ENCODE data around the gene KLHDC10. TPM values are rescaled to one million over a fixed set of nuclear protein-coding genes. Genes with fewer than 3 reads are reported as not detected.

KLHDC10 gene
- total and polyA plus RNA-seq, 2 experiments from 2014 or later = 5.5 to 14.7 TPM

GRCh38 chr7:130141161-130141883, 71.0 kb downstream of the KLHDC10 start:
- Histone ChIP-seq H2AFZ (peak overlapping the region; percentile 95), H3K79me2 (replicated peaks; ENCODE audit: insufficient read depth) (no peaks in the 10 kb centered on the region), H3K27ac (ENCODE audit: low read depth) (no peak overlapping the region), H3F3A (replicated peaks; ENCODE audit: low read depth) (0 out of 2 replicates have a peak, but pooled peaks cover 3% of the 10 kb centered on the region), H4K20me1 (replicated peaks; ENCODE audit: insufficient read depth) (no peaks in the 10 kb centered on the region), H3K4me2 (peak overlapping the region; percentile 90), H3K4me1 (ENCODE audit: insufficient read depth) (peaks cover 5% of the 10 kb centered on the region; the same call in 1 of the 2 replicates), H3K27me3 (ENCODE audit: insufficient read depth) (peaks cover 22% of the 10 kb centered on the region), H3K36me3 (ENCODE audit: insufficient read depth) (no peaks in the 10 kb centered on the region), H3K9me2 (ENCODE audit: insufficient read depth) (no peaks in the 10 kb centered on the region), H3K4me3 (peak overlapping the region; percentile 68)
- Mint-ChIP-seq H3K9me3 (no peaks in the 10 kb centered on the region), H3K36me3 (ENCODE audit: low read depth) (no peaks in the 10 kb centered on the region), H3K4me3 (peak overlapping the region; percentile 71), H3K4me1 (peaks cover 32% of the 10 kb centered on the region), H3K27me3 (ENCODE audit: insufficient read depth, low read depth, poor library complexity) (peaks cover 11% of the 10 kb centered on the region), H3K27ac (peak overlapping the region; percentile 89)
- DNase-seq (ENCODE audit: low spot score) = peak; percentile 97
- peak; percentile 85 for ATAC-seq
- TF ChIP-seq EZH2 (IDR thresholded peaks at IDR 0.05; ENCODE audit: low read depth, unreplicated experiment) = no peak
- no peak for TF ChIP-seq STAT1 (IDR thresholded peaks at IDR 0.05; ENCODE audit: unreplicated experiment)
- TF ChIP-seq, protein P1, sequence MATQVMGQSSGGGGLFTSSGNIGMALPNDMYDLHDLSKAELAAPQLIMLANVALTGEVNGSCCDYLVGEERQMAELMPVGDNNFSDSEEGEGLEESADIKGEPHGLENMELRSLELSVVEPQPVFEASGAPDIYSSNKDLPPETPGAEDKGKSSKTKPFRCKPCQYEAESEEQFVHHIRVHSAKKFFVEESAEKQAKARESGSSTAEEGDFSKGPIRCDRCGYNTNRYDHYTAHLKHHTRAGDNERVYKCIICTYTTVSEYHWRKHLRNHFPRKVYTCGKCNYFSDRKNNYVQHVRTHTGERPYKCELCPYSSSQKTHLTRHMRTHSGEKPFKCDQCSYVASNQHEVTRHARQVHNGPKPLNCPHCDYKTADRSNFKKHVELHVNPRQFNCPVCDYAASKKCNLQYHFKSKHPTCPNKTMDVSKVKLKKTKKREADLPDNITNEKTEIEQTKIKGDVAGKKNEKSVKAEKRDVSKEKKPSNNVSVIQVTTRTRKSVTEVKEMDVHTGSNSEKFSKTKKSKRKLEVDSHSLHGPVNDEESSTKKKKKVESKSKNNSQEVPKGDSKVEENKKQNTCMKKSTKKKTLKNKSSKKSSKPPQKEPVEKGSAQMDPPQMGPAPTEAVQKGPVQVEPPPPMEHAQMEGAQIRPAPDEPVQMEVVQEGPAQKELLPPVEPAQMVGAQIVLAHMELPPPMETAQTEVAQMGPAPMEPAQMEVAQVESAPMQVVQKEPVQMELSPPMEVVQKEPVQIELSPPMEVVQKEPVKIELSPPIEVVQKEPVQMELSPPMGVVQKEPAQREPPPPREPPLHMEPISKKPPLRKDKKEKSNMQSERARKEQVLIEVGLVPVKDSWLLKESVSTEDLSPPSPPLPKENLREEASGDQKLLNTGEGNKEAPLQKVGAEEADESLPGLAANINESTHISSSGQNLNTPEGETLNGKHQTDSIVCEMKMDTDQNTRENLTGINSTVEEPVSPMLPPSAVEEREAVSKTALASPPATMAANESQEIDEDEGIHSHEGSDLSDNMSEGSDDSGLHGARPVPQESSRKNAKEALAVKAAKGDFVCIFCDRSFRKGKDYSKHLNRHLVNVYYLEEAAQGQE (IDR thresholded peaks at IDR 0.05; ENCODE audit: unreplicated experiment) = no peak
- no peak for TF ChIP-seq ZNF462 (CRISPR knock-in tag; IDR thresholded peaks at IDR 0.05)
- TF ChIP-seq, protein P2, sequence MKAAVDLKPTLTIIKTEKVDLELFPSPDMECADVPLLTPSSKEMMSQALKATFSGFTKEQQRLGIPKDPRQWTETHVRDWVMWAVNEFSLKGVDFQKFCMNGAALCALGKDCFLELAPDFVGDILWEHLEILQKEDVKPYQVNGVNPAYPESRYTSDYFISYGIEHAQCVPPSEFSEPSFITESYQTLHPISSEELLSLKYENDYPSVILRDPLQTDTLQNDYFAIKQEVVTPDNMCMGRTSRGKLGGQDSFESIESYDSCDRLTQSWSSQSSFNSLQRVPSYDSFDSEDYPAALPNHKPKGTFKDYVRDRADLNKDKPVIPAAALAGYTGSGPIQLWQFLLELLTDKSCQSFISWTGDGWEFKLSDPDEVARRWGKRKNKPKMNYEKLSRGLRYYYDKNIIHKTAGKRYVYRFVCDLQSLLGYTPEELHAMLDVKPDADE (IDR thresholded peaks at IDR 0.05) = no peak
- TF ChIP-seq, protein P3, sequence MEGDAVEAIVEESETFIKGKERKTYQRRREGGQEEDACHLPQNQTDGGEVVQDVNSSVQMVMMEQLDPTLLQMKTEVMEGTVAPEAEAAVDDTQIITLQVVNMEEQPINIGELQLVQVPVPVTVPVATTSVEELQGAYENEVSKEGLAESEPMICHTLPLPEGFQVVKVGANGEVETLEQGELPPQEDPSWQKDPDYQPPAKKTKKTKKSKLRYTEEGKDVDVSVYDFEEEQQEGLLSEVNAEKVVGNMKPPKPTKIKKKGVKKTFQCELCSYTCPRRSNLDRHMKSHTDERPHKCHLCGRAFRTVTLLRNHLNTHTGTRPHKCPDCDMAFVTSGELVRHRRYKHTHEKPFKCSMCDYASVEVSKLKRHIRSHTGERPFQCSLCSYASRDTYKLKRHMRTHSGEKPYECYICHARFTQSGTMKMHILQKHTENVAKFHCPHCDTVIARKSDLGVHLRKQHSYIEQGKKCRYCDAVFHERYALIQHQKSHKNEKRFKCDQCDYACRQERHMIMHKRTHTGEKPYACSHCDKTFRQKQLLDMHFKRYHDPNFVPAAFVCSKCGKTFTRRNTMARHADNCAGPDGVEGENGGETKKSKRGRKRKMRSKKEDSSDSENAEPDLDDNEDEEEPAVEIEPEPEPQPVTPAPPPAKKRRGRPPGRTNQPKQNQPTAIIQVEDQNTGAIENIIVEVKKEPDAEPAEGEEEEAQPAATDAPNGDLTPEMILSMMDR (conservative IDR thresholded peaks at IDR 0.05; ENCODE audit: low read depth in 2 of 2) = no peak
- no peak for TF ChIP-seq EZH2phosphoT487 (IDR thresholded peaks at IDR 0.05; ENCODE audit: unreplicated experiment)
- peak; percentile 51 for TF ChIP-seq JUNB (IDR thresholded peaks at IDR 0.05; ENCODE audit: unreplicated experiment)
- no peak for TF ChIP-seq ZNF114 (CRISPR knock-in tag; IDR thresholded peaks at IDR 0.05)
- TF ChIP-seq POLR2AphosphoS5 (IDR thresholded peaks at IDR 0.05; ENCODE audit: low read depth) = peak; percentile 65; the same call in 1 of the 2 replicates
